ENCODE measurements around the gene MORN5. TPM values are rescaled to one million over a fixed set of nuclear protein-coding genes. Genes with fewer than 3 reads are reported as not detected.

Gene MORN5
- total and polyA plus RNA-seq, 10 of the 15 experiments (the other 5 are each of a cell fraction or from before 2014, with no cell fraction given), result not detected

GRCh38 chr9:122186301-122186700 is 26.6 kb downstream of the MORN5 start:
- ATAC-seq (no peak), FAIRE-seq (no peak), DNase-seq (ENCODE audit: low read depth, low spot score) (no peak)
- H3K4me2 ChIP-seq (ENCODE audit: control insufficient read depth, insufficient read depth), result no peak overlapping the region
- H3K4me3 ChIP-seq, result no peak overlapping the region
- no TSS peak for BruUV-seq (replicated peaks)
- in situ Hi-C loops (cut with MboI) (no loop called here), intact Hi-C loops (cut with micrococcal nuclease; ENCODE audit: unreplicated experiment) (no loop called here)
- WGBS (ENCODE audit: insufficient coverage, insufficient replicate concordance, low lambda C conversion rate, missing lambda C conversion rate), result 24% methylated on average over 4 of the region's 5 CpGs
- H4K20me1 ChIP-seq (ENCODE audit: control insufficient read depth, insufficient read depth), result no peaks in the 10 kb centered on the region
- H3K27ac ChIP-seq (ENCODE audit: control insufficient read depth, insufficient read depth), result no peak overlapping the region
- SMC1A ChIA-PET (ENCODE audit: uncharacterized antibody, unreplicated experiment), result no interaction called here
- H3K27me3 ChIP-seq (replicated peaks in 1 of 2; ENCODE audit: control insufficient read depth in 2 of 2, insufficient read depth in 2 of 2, low read length in 1 of 2), result peaks cover 0 to 4% of the 10 kb centered on the region in 2 experiments; a peak in 2 of 4 replicates
- TF ChIP-seq SP1 (IDR thresholded peaks at IDR 0.05; ENCODE audit: low read depth, low read length) (no peak), TCF12 (IDR thresholded peaks at IDR 0.05; ENCODE audit: low read depth, low read length) (no peak), RAD51 (IDR thresholded peaks at IDR 0.05) (no peak), CBFB (IDR thresholded peaks at IDR 0.05; ENCODE audit: low read depth) (no peak), TARDBP (IDR thresholded peaks at IDR 0.05; ENCODE audit: borderline replicate concordance) (no peak), NFYB (IDR thresholded peaks at IDR 0.05; ENCODE audit: insufficient read depth, low read depth, low read length) (no peak), EED (IDR thresholded peaks at IDR 0.05; ENCODE audit: low read depth) (no peak), ZNF217 (IDR thresholded peaks at IDR 0.05) (no peak), TCF7 (IDR thresholded peaks at IDR 0.05; ENCODE audit: borderline replicate concordance) (no peak), RAD21 (IDR thresholded peaks at IDR 0.05; ENCODE audit: insufficient read depth, low read depth, low read length) (no peak), ASH2L (IDR thresholded peaks at IDR 0.05; ENCODE audit: borderline replicate concordance, low read depth) (no peak)
- TF ChIP-seq, protein P1, sequence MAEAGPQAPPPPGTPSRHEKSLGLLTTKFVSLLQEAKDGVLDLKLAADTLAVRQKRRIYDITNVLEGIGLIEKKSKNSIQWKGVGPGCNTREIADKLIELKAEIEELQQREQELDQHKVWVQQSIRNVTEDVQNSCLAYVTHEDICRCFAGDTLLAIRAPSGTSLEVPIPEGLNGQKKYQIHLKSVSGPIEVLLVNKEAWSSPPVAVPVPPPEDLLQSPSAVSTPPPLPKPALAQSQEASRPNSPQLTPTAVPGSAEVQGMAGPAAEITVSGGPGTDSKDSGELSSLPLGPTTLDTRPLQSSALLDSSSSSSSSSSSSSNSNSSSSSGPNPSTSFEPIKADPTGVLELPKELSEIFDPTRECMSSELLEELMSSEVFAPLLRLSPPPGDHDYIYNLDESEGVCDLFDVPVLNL (IDR thresholded peaks at IDR 0.05; ENCODE audit: low read depth, low read length), result no peak
- TF ChIP-seq, protein P2, sequence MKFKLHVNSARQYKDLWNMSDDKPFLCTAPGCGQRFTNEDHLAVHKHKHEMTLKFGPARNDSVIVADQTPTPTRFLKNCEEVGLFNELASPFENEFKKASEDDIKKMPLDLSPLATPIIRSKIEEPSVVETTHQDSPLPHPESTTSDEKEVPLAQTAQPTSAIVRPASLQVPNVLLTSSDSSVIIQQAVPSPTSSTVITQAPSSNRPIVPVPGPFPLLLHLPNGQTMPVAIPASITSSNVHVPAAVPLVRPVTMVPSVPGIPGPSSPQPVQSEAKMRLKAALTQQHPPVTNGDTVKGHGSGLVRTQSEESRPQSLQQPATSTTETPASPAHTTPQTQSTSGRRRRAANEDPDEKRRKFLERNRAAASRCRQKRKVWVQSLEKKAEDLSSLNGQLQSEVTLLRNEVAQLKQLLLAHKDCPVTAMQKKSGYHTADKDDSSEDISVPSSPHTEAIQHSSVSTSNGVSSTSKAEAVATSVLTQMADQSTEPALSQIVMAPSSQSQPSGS (IDR thresholded peaks at IDR 0.05; ENCODE audit: low read length), result no peak
- TF ChIP-seq, protein P3, sequence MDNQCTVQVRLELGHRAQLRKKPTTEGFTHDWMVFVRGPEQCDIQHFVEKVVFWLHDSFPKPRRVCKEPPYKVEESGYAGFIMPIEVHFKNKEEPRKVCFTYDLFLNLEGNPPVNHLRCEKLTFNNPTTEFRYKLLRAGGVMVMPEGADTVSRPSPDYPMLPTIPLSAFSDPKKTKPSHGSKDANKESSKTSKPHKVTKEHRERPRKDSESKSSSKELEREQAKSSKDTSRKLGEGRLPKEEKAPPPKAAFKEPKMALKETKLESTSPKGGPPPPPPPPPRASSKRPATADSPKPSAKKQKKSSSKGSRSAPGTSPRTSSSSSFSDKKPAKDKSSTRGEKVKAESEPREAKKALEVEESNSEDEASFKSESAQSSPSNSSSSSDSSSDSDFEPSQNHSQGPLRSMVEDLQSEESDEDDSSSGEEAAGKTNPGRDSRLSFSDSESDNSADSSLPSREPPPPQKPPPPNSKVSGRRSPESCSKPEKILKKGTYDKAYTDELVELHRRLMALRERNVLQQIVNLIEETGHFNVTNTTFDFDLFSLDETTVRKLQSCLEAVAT (IDR thresholded peaks at IDR 0.05), result no peak
- TF ChIP-seq, protein P4, sequence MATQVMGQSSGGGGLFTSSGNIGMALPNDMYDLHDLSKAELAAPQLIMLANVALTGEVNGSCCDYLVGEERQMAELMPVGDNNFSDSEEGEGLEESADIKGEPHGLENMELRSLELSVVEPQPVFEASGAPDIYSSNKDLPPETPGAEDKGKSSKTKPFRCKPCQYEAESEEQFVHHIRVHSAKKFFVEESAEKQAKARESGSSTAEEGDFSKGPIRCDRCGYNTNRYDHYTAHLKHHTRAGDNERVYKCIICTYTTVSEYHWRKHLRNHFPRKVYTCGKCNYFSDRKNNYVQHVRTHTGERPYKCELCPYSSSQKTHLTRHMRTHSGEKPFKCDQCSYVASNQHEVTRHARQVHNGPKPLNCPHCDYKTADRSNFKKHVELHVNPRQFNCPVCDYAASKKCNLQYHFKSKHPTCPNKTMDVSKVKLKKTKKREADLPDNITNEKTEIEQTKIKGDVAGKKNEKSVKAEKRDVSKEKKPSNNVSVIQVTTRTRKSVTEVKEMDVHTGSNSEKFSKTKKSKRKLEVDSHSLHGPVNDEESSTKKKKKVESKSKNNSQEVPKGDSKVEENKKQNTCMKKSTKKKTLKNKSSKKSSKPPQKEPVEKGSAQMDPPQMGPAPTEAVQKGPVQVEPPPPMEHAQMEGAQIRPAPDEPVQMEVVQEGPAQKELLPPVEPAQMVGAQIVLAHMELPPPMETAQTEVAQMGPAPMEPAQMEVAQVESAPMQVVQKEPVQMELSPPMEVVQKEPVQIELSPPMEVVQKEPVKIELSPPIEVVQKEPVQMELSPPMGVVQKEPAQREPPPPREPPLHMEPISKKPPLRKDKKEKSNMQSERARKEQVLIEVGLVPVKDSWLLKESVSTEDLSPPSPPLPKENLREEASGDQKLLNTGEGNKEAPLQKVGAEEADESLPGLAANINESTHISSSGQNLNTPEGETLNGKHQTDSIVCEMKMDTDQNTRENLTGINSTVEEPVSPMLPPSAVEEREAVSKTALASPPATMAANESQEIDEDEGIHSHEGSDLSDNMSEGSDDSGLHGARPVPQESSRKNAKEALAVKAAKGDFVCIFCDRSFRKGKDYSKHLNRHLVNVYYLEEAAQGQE (IDR thresholded peaks at IDR 0.05; ENCODE audit: low read depth, low read length), result no peak
- H3K9me3 ChIP-seq (replicated peaks; ENCODE audit: control insufficient read depth, insufficient read depth, low read length), result no peaks in the 10 kb centered on the region
- RAD21 ChIA-PET (ENCODE audit: unreplicated experiment), result interaction anchor here (0.7 kb wide), 1 partner anchor 165 kb away, joined by 3 read pairs; no protein-coding TSS in a partner anchor
- CTCF ChIA-PET, result interaction anchor here (1.1 kb wide), 1 partner anchor 90 kb away, joined by 4 read pairs; no protein-coding TSS in a partner anchor
- no peaks in the 10 kb centered on the region for H3K4me1 ChIP-seq (ENCODE audit: control insufficient read depth, insufficient read depth, low read length)
- H3K36me3 ChIP-seq (ENCODE audit: control insufficient read depth in 2 of 2, insufficient read depth in 2 of 2, low read length in 1 of 2), result no peaks in the 10 kb centered on the region
- H3K79me2 ChIP-seq (ENCODE audit: control insufficient read depth, insufficient read depth, low read length), result no peaks in the 10 kb centered on the region
- POLR2A ChIA-PET, result no interaction called here
- no peak overlapping the region for H2AFZ ChIP-seq (ENCODE audit: control insufficient read depth, low read depth, low read length)
- H3K9ac ChIP-seq (ENCODE audit: control insufficient read depth, insufficient read depth, low read length), result no peak overlapping the region

Measured in GM12878 (cell line).